Measurements from ENCODE around the gene SDK1.

Gene SDK1

GRCh38 chr7:3915337-3915878, 614.4 kb downstream of the SDK1 start:
- Histone ChIP-seq H3K27me3 (replicated peaks; ENCODE audit: control insufficient read depth, insufficient read depth, low read length) (no peaks in the 10 kb centered on the region), H3K36me3 (ENCODE audit: control insufficient read depth, insufficient read depth, low read length, severe bottlenecking) (no peaks in the 10 kb centered on the region), H3K4me3 (ENCODE audit: low read length) (no peak overlapping the region), H3K9me3 (ENCODE audit: control insufficient read depth, low read length) (no peaks in the 10 kb centered on the region), H3K4me1 (ENCODE audit: control insufficient read depth, insufficient read depth, low read length) (peaks cover 9% of the 10 kb centered on the region), H3K9ac (ENCODE audit: low read length) (no peak overlapping the region)
- no peak for DNase-seq (ENCODE audit: low read depth)

GRCh38 chr7:3916146-3916545, 615.1 kb downstream of the SDK1 start:
- Histone ChIP-seq H3K36me3 (ENCODE audit: control insufficient read depth, insufficient read depth, low read length, severe bottlenecking) (no peaks in the 10 kb centered on the region), H3K9ac (ENCODE audit: low read length) (no peak overlapping the region), H3K4me3 (ENCODE audit: low read length) (no peak overlapping the region), H3K9me3 (ENCODE audit: control insufficient read depth, low read length) (no peaks in the 10 kb centered on the region), H3K27me3 (replicated peaks; ENCODE audit: control insufficient read depth, insufficient read depth, low read length) (no peaks in the 10 kb centered on the region), H3K4me1 (ENCODE audit: control insufficient read depth, insufficient read depth, low read length) (peaks cover 9% of the 10 kb centered on the region)
- DNase-seq (ENCODE audit: low read depth) = peak; percentile 23

- H3K9me3 ChIP-seq (ENCODE audit: control insufficient read depth, low read length) = no peaks in the 10 kb centered on the region
- no peaks in the 10 kb centered on the region for H3K36me3 ChIP-seq (ENCODE audit: control insufficient read depth, insufficient read depth, low read length, severe bottlenecking)
- DNase-seq (ENCODE audit: low read depth) = no peak
- H3K4me3 ChIP-seq (ENCODE audit: low read length) = no peak overlapping the region
- H3K4me1 ChIP-seq (ENCODE audit: control insufficient read depth, insufficient read depth, low read length) = peaks cover 13% of the 10 kb centered on the region
- H3K9ac ChIP-seq (ENCODE audit: low read length) = no peak overlapping the region
- no peaks in the 10 kb centered on the region for H3K27me3 ChIP-seq (replicated peaks; ENCODE audit: control insufficient read depth, insufficient read depth, low read length)
These were observed 616.4 kb downstream of the SDK1 start for GRCh38 chr7:3917436-3917835.

- no peak overlapping the region for H3K4me3 ChIP-seq (ENCODE audit: low read length)
- H3K9me3 ChIP-seq (ENCODE audit: control insufficient read depth, low read length) = no peaks in the 10 kb centered on the region
- H3K4me1 ChIP-seq (ENCODE audit: control insufficient read depth, insufficient read depth, low read length) = peaks cover 17% of the 10 kb centered on the region
- H3K27me3 ChIP-seq (replicated peaks; ENCODE audit: control insufficient read depth, insufficient read depth, low read length) = no peaks in the 10 kb centered on the region
- DNase-seq (ENCODE audit: low read depth) = no peak
- no peak overlapping the region for H3K9ac ChIP-seq (ENCODE audit: low read length)
- H3K36me3 ChIP-seq (ENCODE audit: control insufficient read depth, insufficient read depth, low read length, severe bottlenecking) = no peaks in the 10 kb centered on the region
These were observed 617.5 kb downstream of the SDK1 start for GRCh38 chr7:3918576-3918975.

GRCh38 chr7:3922175-3922635, 621.2 kb downstream of the SDK1 start:
- peak overlapping the region; percentile 21 for H3K9ac ChIP-seq (ENCODE audit: low read length)
- peak; percentile 83 for DNase-seq (ENCODE audit: low read depth)
- H3K27me3 ChIP-seq (replicated peaks; ENCODE audit: control insufficient read depth, insufficient read depth, low read length) = peaks cover 7% of the 10 kb centered on the region
- H3K36me3 ChIP-seq (ENCODE audit: control insufficient read depth, insufficient read depth, low read length, severe bottlenecking) = no peaks in the 10 kb centered on the region
- H3K4me3 ChIP-seq (ENCODE audit: low read length) = peak overlapping the region; percentile 33
- no peaks in the 10 kb centered on the region for H3K9me3 ChIP-seq (ENCODE audit: control insufficient read depth, low read length)
- H3K4me1 ChIP-seq (ENCODE audit: control insufficient read depth, insufficient read depth, low read length) = peaks cover 10% of the 10 kb centered on the region

GRCh38 chr7:3923307-3923918, 622.4 kb downstream of the SDK1 start:
- Histone ChIP-seq H3K4me1 (ENCODE audit: control insufficient read depth, insufficient read depth, low read length) (peaks cover 10% of the 10 kb centered on the region), H3K27me3 (replicated peaks; ENCODE audit: control insufficient read depth, insufficient read depth, low read length) (peaks cover 7% of the 10 kb centered on the region), H3K9me3 (ENCODE audit: control insufficient read depth, low read length) (no peaks in the 10 kb centered on the region), H3K36me3 (ENCODE audit: control insufficient read depth, insufficient read depth, low read length, severe bottlenecking) (no peaks in the 10 kb centered on the region), H3K9ac (ENCODE audit: low read length) (no peak overlapping the region), H3K4me3 (ENCODE audit: low read length) (no peak overlapping the region)
- DNase-seq (ENCODE audit: low read depth) = no peak

- Histone ChIP-seq H3K9ac (ENCODE audit: low read length) (no peak overlapping the region), H3K4me3 (ENCODE audit: low read length) (no peak overlapping the region), H3K27me3 (replicated peaks; ENCODE audit: control insufficient read depth, insufficient read depth, low read length) (peaks cover 7% of the 10 kb centered on the region), H3K36me3 (ENCODE audit: control insufficient read depth, insufficient read depth, low read length, severe bottlenecking) (no peaks in the 10 kb centered on the region), H3K4me1 (ENCODE audit: control insufficient read depth, insufficient read depth, low read length) (peaks cover 10% of the 10 kb centered on the region), H3K9me3 (ENCODE audit: control insufficient read depth, low read length) (no peaks in the 10 kb centered on the region)
- DNase-seq (ENCODE audit: low read depth) = no peak
These were observed 623.2 kb downstream of the SDK1 start for GRCh38 chr7:3924277-3924676.

GRCh38 chr7:3927446-3928110, 626.5 kb downstream of the SDK1 start:
- Histone ChIP-seq H3K4me1 (ENCODE audit: control insufficient read depth, insufficient read depth, low read length) (peaks cover 4% of the 10 kb centered on the region), H3K36me3 (ENCODE audit: control insufficient read depth, insufficient read depth, low read length, severe bottlenecking) (no peaks in the 10 kb centered on the region), H3K27me3 (replicated peaks; ENCODE audit: control insufficient read depth, insufficient read depth, low read length) (peaks cover 7% of the 10 kb centered on the region), H3K9ac (ENCODE audit: low read length) (no peak overlapping the region), H3K9me3 (ENCODE audit: control insufficient read depth, low read length) (no peaks in the 10 kb centered on the region), H3K4me3 (ENCODE audit: low read length) (no peak overlapping the region)
- no peak for DNase-seq (ENCODE audit: low read depth)

- Histone ChIP-seq H3K27me3 (replicated peaks; ENCODE audit: control insufficient read depth, insufficient read depth, low read length) (peaks cover 7% of the 10 kb centered on the region), H3K36me3 (ENCODE audit: control insufficient read depth, insufficient read depth, low read length, severe bottlenecking) (no peaks in the 10 kb centered on the region), H3K9ac (ENCODE audit: low read length) (no peak overlapping the region), H3K9me3 (ENCODE audit: control insufficient read depth, low read length) (no peaks in the 10 kb centered on the region), H3K4me3 (ENCODE audit: low read length) (no peak overlapping the region), H3K4me1 (ENCODE audit: control insufficient read depth, insufficient read depth, low read length) (no peaks in the 10 kb centered on the region)
- DNase-seq (ENCODE audit: low read depth) = no peak
These were observed 627.9 kb downstream of the SDK1 start for GRCh38 chr7:3928727-3929515.

GRCh38 chr7:3931843-3932242, 630.8 kb downstream of the SDK1 start:
- H3K4me1 ChIP-seq (ENCODE audit: control insufficient read depth, insufficient read depth, low read length) = no peaks in the 10 kb centered on the region

GRCh38 chr7:3937146-3937545, 636.1 kb downstream of the SDK1 start:
- Histone ChIP-seq H3K9me3 (ENCODE audit: control insufficient read depth, low read length) (peaks cover 8% of the 10 kb centered on the region), H3K36me3 (ENCODE audit: control insufficient read depth, insufficient read depth, low read length, severe bottlenecking) (no peaks in the 10 kb centered on the region), H3K4me1 (ENCODE audit: control insufficient read depth, insufficient read depth, low read length) (no peaks in the 10 kb centered on the region), H3K9ac (ENCODE audit: low read length) (no peak overlapping the region), H3K27me3 (replicated peaks; ENCODE audit: control insufficient read depth, insufficient read depth, low read length) (no peaks in the 10 kb centered on the region), H3K4me3 (ENCODE audit: low read length) (no peak overlapping the region)
- no peak for DNase-seq (ENCODE audit: low read depth)

More at GRCh38 chr7:3931843-3932242, 630.8 kb downstream of the SDK1 start:
- H3K27me3 ChIP-seq (replicated peaks; ENCODE audit: control insufficient read depth, insufficient read depth, low read length) = no peaks in the 10 kb centered on the region
- peaks cover 8% of the 10 kb centered on the region for H3K9me3 ChIP-seq (ENCODE audit: control insufficient read depth, low read length)
- no peak overlapping the region for H3K9ac ChIP-seq (ENCODE audit: low read length)
- no peak for DNase-seq (ENCODE audit: low read depth)
- H3K36me3 ChIP-seq (ENCODE audit: control insufficient read depth, insufficient read depth, low read length, severe bottlenecking) = no peaks in the 10 kb centered on the region
- no peak overlapping the region for H3K4me3 ChIP-seq (ENCODE audit: low read length)

All from adipocyte (in vitro differentiated cells).